ENCODE measurements around the gene ITPKB. TPM values are rescaled to one million over a fixed set of nuclear protein-coding genes. Genes with fewer than 3 reads are reported as not detected.
"Not testable (repeated sequence)": the region's sequence is repeated elsewhere in the genome, so short reads cannot be mapped to it uniquely, and the experiment has no call there.

Gene ITPKB
- polyA plus RNA-seq (ENCODE audit: insufficient read length in 3 of 3) = 10 to 100 TPM; 21.5 to 24.2 (median 21.7) TPM

DNA sequence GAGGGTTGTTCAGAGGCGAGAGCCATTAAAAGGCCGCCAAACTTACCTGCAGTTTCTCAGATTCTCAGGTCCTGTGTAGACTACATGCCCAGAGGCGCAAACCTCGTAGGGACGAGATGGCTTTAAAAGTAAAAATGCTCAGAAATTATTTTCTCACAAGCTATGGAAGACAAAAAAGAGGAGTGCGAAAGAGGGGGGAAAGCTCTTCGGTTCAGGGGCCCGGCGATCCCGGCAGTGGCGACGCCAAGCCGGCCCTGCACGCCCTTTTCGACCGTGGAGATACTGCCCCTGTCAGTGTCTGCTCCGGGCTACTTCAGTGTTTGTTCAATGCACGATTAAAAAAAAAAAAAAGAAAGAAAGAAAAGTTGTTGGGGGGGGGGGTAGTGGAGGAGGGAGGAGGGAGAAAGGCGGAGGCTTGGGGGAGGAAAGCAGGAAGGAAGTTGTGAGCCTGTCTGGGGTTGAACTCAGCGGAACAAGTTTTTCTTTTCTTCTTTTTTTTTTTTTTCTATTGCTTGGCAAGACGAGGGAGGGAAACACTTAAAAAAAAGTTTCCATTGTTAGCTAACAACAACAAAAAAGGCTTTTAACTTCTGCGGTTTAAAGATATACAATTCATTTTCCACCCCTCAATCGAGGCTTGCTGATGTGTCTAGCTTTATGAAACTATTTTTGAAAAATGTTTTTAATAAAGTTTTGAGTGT lies at the start of gene ITPKB:
Gene ITPKB (minus strand): TSS at position 288 of the 701 bp plus-strand sequence. CDS start 1,824 bp downstream, outside the sequence.
- DNase-seq (ENCODE audit: low read depth in 3 of 3, low spot score in 2 of 3) = no peak

DNA sequence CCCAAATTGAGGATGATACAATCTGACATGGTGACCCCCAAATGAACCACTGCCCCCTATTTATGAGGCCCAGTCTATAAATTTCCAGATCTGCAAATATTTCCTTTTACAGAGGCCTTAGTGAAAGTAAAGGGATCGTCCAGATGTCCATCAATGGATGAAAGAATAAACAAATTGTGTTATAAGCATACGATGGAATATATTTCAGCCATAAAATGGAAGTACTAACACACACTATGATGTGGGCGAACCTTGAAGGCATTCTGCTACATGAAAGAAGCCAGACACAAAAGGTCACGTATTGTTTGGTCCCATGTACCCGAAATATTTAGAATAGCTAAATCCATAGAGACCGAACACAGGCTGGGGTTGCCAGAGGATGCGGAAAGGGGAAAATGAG lies 48.6 kb upstream of the ITPKB start:
- DNase-seq (ENCODE audit: low read depth in 3 of 3, low spot score in 2 of 3) = no peak

DNA sequence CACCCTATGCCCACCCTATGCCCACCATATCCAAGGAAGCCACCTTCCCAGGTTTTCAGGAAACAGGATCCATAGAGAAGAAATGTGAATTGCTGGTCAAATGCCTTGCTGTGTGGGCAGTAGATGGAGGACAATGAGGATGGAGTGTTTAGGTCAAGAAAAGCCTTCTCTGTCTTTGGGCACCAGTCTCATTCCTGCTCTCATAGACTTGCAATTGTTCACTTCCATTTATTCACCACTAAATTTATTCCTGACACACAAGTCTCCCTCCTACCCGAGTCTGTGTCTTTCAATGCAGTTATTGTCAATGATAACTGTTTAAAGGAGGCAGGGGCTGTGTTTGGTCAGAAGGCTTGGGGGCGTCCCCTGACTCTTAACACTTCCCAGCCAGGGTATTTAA lies 48.0 kb upstream of the ITPKB start:
- DNase-seq (ENCODE audit: low read depth in 3 of 3, low spot score in 2 of 3) = no peak

DNA sequence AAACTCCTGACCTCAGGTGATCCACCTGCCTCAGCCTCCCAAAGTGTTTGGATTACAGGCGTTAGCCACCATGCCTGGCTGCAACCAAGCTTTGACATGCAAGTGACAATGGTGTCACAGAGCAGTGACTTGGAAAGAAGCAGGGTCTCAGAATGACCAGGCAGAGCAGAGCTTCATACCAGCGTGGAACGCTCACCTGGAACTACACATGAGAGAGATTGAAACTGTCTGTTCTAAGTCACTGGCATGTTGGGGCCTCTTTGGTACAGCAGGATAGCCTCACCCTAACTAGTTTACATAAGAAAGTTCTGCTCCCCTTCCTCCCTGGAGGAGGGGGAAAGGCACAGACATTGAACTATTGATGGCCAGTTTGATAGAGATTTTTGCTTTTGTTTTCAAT lies 47.5 kb upstream of the ITPKB start:
- DNase-seq (ENCODE audit: low read depth in 3 of 3, low spot score in 2 of 3) = no peak

DNA sequence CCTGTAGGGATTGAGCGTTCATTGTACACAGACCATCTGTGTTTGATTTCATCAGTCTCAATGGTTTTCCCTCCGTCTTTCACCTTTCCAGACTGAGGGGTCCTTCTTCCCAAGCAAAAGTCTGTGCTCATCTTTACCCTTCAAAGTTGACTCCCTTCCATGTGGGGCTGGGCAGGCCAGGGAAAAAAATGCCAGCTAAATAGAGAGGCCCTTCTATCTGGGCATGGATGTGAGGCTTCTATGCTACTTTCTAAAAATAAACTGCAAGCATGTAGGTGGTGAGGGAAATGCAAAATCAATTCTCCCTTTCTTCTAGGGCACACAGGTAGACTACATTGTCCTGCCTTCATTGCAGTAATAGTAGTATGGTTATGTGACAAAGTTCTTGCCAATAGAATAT lies 46.7 kb upstream of the ITPKB start:
- no peak for DNase-seq (ENCODE audit: low read depth in 3 of 3, low spot score in 2 of 3)

DNA sequence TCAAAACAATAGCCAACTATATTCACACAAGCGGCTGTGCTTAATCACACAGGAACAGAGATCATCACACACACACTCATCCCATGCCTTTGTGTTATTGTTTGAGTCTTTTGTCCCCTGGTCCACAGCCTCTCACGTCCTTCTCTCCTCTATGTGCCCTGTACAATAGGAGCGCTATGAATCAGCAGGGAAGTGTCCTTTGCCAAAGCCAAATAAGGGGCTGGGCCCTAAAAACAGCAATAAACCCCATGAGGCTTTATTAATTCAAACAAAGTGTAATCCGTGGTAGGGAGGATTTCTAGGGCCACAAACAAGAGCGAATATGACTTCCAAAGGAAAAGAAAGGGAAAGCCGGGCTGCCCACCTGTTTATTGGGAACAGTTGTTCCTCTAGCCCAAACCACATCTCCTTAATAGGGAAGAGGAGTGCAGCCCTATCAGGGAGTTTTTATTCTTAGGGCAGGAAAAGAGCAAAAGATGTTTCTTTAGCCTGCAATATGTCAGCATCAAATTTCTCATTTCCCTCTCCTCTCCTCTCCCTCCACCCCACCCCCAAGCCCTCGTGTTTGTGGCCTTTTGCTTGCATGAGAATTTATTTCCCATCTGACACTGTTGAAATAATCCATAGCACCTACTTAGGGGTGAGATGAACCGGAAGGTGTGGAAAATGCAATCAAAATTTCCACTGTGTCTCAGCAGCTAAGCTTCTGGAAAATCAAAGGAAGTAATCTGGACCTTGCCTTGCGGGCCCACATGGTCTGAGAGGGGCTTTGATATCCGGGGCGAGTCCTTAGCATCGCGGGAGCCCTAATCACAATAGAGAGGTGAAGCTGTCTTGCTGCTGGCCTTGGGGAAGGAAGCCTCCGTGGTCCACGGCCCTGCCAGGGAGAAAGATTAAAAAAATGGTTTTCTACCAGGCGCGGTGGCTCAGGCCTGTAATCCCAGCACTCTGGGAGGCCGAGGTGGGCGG lies 45.3 kb upstream of the ITPKB start:
- no peak for DNase-seq (ENCODE audit: low read depth in 3 of 3, low spot score in 2 of 3)

DNA sequence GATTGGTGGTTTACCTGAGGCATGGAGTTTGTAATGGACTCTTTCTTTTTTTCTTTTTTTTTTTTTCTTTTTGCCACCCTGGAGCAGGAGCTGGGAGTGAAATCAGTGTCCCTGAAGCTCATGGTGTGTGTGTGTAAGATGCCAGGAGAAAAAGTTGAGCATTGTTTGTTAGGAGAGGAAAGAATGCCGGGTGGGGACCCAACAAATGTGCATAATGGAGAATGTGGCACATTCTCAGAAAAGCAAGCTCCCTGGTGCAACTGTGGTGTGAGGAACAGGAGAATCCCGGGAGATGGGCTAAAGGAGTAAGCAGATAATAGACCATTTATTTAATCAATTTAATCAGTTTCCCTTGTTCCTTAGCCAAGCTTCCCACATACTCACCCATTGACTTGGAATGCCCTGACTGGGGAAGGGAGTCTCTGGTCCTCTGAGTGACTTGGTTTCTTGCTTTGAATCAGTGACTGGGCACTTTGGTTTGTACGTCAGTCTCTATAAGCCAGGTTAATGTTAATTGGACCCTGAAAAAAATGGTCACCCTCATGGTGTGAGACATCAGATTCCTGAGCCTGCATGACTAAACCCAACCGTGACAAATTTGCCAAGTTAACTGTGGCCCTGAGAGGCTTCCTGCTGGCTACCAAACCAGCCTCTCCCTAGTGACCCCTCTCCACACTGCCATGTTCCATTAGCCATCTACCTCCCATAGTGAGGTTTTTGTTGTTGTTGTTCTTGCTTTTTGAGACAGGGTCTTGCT lies 43.9 kb upstream of the ITPKB start:
- DNase-seq (ENCODE audit: low read depth in 3 of 3, low spot score in 2 of 3) = no peak

DNA sequence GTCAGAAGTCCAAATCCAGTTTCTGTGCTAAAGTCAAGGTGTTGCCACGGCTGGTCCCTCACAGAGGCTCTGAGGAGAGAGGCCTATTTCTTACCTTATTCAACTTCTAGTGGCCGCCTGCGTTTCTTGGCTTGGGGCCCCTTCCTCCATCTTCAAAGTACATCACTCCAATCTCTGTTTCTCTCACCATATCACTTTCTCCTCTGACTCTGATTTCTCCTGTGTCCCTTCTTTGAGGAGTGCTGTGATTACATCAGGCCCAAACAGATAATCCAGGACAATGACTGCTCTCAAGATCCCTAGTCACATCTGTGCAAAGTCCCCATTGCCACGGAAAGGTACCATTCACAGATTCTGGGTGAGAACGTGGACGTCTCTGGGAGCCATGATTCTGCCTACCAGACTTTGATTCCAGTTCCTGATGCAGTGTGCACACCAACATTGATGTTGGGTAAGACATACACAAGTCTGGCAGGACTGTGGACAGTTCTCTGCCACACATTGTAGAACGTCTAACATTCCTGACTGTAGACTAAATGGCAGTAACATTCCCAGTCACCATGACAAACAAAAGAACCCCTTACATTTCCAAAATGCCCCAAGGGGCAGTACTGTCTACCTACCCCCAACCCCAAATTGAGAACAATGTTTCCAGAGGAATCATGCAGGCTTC lies 43.0 kb upstream of the ITPKB start:
- no peak for DNase-seq (ENCODE audit: low read depth in 3 of 3, low spot score in 2 of 3)

DNA sequence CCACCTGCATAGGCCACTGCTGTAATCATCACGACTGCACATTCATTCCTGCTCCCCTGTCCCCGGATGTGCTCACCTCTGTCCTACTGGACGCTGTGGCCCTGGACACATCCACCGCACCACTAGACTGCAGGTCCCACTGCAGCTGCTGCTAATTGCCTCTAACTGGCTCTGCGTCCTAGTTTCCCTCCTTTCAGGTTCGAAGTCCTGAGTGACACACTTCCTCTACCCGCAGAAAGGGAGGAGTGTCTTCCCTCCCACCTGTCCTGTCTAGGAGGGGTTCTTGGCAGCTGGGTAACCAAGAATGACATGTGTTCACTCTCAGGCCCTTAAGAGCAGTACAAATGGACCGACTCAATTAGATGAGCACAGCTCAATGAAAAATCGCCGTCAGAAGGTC lies 40.5 kb upstream of the ITPKB start:
- DNase-seq (ENCODE audit: low read depth in 3 of 3, low spot score in 2 of 3) = no peak

DNA sequence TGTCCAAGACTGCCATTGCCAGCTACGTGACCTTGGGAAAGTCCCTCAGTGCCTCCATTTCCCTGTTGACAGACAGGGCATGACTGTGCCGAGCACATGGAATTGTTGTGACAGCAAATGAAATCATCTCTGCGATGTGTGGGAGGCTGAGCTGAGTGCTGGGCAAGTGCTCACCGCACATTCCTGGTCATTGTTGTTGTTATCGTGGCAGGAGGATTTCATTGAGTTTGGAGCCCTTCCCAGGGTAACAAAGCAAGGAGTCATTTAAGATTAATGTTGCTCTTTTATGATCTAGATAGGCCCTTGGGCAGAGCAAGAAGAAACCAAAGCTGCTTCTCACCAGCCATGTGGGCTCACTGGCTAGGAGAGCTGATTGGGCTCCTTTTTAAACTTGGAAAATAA lies 39.6 kb upstream of the ITPKB start:
- DNase-seq (ENCODE audit: low read depth in 3 of 3, low spot score in 2 of 3) = no peak

DNA sequence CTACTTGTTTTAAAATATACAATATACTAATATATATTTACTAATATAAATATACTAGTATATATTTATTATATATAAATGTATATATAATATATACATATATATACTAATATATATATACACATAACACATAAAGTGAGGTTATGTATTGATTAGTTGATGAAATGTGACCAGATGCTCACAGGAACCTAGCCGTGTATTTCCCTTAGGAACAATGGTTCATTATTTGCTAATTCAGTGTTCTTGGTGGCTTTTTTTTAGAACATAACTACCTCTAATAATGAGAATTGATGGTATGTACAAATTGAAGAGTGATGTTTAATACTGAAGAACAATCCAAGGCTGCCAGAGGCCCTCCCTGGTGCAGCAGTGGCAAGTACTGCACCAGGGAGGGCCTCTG lies 37.9 kb upstream of the ITPKB start:
- no peak for DNase-seq (ENCODE audit: low read depth in 3 of 3, low spot score in 2 of 3)

DNA sequence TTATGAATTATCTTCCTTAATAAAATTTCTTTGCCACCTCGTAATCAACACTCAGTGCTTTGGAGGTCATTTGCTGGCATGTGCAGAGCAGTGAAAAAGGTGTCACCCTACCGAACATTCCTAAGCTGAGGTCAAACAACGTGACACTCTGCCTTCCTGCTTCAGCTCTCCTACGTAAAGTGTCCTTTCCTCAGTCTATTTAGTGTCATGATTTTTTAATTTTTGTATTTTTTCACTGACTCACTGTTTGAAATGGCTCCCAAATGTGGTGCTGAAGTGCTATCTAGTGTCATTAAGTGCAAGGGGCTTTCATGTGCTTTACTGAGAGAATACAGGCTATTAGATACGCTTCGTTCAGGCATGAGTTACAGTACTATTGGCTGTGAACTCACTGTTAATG lies 37.0 kb upstream of the ITPKB start:
- no peak for DNase-seq (ENCODE audit: low read depth in 3 of 3, low spot score in 2 of 3)

DNA sequence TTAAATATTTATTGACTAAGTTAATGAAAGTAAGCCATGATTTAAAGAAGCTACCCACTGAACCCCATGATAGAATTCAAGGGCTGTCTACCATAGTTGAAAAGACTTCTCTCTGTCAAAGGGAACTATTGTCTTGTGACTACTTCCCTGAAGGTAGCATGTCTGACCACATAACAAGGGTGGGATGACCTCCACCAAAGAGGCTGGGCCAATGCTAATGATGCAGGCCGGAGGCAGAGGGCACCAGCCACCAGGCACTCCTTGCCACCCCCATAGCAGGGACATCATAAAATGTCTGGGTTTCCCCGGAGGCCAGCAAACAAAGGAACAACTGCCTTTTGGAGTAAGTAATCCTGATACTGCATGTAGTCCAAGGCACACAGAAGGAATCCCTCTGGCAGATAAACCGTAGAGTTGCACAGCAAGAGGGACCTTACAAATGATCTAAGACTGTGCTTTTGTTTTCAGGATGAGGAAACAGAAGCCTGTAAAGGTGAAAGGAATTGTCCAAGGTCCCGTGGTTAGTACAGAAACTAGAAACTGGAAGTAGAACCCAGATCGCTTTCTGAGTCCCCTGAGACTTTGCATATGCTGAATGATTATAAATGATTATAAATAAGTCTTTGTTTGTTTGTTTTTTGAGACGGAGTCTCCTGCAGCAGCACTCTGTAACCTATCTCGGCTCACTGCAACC lies 33.5 kb upstream of the ITPKB start:
- DNase-seq (ENCODE audit: low read depth in 3 of 3, low spot score in 2 of 3) = no peak

DNA sequence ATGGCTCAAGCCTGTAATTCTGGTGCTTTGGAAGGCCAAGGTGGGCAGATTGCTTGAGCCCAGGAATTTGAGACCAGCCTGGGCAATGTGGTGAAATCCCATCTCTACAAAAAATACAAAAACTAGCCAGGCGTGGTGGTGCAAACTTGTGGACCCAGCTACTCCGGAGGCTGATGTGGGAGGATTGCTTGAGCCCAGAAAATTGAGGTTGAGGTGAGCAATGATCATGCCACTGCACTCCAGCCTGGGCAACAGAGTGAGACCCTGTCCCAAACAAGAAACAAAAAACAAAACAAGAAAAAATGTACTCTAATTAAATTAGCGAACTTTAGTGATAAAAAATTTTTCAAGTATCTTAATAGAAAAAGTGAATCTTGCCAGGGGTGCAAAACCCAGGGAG lies 28.1 kb upstream of the ITPKB start:
- not testable (repeated sequence) for DNase-seq (ENCODE audit: low read depth in 3 of 3, low spot score in 2 of 3)

DNA sequence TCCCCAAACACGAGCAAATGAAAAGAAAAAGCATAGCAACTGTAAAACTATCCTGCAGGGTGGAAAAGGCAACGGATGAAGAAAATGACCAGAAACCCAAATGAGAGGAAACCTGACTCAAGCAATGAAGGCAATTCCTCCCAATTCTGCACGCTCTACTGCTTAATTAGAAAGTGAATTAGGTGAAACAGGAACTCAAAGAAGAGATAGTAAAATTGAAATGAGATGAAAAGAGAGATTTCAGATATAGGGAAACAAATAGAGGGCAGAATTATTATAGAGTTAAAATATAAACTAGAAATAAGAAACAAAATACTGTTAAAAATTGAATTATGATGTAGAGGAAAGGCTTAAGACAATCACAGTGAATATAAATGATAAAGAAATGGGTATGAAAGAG lies 27.5 kb upstream of the ITPKB start:
- DNase-seq (ENCODE audit: low read depth in 3 of 3, low spot score in 2 of 3) = no peak

DNA sequence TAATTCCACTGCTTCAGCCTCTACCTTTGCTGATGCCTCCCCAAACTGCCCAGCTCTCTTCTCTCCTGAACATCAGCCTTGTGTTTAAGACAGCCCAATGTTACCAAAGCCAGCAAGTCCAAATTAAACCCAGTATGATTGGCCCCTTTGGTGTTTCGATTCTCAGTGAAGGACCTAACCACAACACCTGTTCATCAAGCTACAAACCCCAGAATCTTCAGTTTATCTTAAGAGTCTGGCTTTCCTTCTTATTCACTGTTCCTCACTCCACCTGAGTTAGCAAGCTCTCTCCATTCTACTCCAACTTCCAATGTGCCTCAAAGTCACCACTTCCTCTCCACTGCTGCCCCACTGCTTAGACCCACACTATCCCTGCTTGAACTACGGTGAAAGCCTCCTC lies 25.5 kb upstream of the ITPKB start:
- DNase-seq (ENCODE audit: low read depth in 3 of 3, low spot score in 2 of 3) = no peak

DNA sequence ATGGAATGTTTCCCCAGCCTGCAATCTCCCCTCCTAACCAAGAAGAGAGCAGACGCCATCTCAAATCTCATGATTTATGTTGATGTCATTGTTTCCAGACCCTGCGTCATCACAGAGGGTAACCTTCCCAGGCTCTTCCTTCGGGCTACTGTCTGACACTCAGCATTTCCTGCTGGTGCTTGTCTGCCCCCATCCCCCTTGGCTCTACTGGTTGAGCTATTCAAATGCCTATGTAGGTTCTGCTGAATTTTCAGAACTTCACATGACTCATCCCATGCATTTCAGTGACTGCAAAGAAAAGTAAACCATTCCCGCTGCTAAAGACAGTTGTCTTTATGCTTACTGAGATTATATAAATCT lies 24.8 kb upstream of the ITPKB start:
- no peak for DNase-seq (ENCODE audit: low read depth in 3 of 3, low spot score in 2 of 3)

DNA sequence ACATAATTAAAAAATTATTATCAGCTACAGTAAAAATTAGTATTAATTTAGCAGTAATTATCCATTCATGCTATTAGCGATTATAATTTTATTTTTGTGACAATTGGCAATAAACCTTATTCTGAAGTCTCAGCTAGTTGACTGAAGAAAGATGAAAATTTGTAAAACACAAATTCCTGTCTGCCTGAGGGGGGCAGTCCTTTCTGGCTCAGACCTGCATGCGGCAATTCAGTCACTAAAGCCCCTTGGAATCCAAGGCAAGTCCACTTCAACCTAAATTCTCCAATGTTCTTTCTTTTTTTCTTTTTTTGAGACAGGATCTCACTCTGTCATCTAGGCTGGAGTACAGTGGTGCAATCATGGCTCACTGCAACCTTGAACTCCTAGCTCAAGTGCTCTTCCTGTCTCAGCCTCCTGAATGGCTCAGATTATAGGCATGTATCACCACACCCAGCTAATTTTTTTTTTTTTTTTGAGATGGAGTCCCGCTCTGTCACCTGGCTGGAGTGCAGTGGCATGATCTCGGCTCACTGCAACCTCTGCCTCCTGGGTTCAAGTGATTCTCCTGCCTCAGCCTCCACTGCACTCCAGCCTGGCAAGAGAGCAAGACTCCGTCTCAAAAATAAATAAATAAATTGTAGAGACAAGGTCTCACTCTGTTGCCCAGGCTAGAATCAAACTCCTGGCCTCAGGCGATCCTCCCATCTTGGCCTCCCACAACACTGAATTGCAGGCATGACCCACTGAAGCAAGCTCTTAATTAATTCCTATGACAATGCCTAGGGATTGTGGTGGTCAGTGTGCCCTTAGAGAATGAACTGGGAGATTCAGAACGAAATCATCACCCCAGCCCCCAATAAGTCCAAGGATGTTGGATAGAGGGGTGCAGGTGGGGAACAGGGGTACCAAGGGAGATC lies 24.2 kb upstream of the ITPKB start:
- no peak for DNase-seq (ENCODE audit: low read depth in 3 of 3, low spot score in 2 of 3)

DNA sequence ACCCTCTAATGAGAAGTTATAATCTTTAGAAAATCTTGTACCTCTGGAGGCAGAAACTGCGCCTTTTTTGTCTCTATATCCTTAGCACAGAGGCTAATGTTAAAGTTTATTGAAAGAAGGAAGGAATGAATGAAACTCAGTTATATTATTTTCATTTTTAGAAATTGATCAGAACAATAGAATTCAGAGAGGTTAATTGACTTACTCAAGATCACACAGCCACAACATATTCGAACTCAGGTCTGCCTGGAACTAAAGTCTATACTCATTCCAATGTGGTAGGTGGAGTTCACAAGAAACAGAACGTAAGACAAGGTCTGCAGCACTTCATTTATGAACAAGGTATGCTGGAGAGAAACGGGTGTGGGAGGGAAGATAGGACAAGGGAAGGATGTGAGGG lies 23.0 kb upstream of the ITPKB start:
- no peak for DNase-seq (ENCODE audit: low read depth in 3 of 3, low spot score in 2 of 3)
